Mucosa of descending colon (tissue), 3 donors: ENCODE measurements around the gene NARS2. TPM values are rescaled to one million over a fixed set of nuclear protein-coding genes. Genes with fewer than 3 reads are reported as not detected.

ENCODE experiments used
- ATAC-seq: fragments of 200-7000 bp; cut with Tn5 transposase; one replicate; pipeline ENCODE4 v1.9.1; 2020; ENCODE audit warnings: mild to moderate bottlenecking, moderate library complexity
- DNase-seq, 3 donors: peaks; one replicate each; pipeline ENCODE4 v3.0.0-alpha.2; 2020
- H3K36me3 ChIP-seq: fragments of 200-600 bp; one replicate; pipeline ENCODE4 v1.8.0; 2021; ENCODE audit warnings: low read depth, mild to moderate bottlenecking
- H3K4me1 ChIP-seq: fragments of 200-600 bp; one replicate; pipeline ENCODE4 v1.8.0; 2021; ENCODE audit warnings: low read depth, mild to moderate bottlenecking
- H3K4me3 ChIP-seq: fragments of 200-600 bp; one replicate; pipeline ENCODE4 v1.8.0; 2021; ENCODE audit warnings: mild to moderate bottlenecking
- H3K9me3 ChIP-seq: fragments of 200-600 bp; one replicate; pipeline ENCODE4 v1.8.0; 2021; ENCODE audit warnings: mild to moderate bottlenecking
- CTCF ChIP-seq: fragments of 200-600 bp; IDR thresholded peaks from one replicate; pipeline ENCODE4 v1.8.0; 2022; ENCODE audit warnings: antibody characterized with exemption, mild to moderate bottlenecking
- intact Hi-C, 2 donors: fragments of 100-400 bp; cut with DNase I in 1 of 2; cut with micrococcal nuclease in 1 of 2; formaldehyde crosslinking; loops; one replicate each; pipeline versions ENCODE4 v1.11.0 to v1.11.1; 2022; cut with DNase I, micrococcal nuclease
- total RNA-seq, 3 donors: library from RNA; stranded (reverse); fragmentation: NEBNext Ultra II Directional in 2 of 3; extraction: Animal tissue kit (Norgen Biotek cat#: 25700) in 2 of 3; gene quantifications; one replicate each; pipeline versions ENCODE4 v1.2.1 to v1.2.4, GENCODE V29; 2021 to 2023
- donor health status: DM: no; HTN: no; CAD: no; lungs with moderate emphysema.
- donor health status: DM: no; HTN: no; CAD: no.
- donor health status: DM: no; HTN: yes; CAD: no.

Gene NARS2
- total RNA-seq, 3 donors from 2014 or later = 13.1 to 14.0 (median 13.2) TPM

- H3K4me1 ChIP-seq = peaks cover 13% of the 10 kb centered on the region
- DNase-seq = peak; percentile 82 to 91 (median 91)
- intact Hi-C loops = loop anchor here in 1 of 2 donors (5.0 kb wide), 1 partner anchor 146 kb away; no protein-coding TSS in a partner anchor
- H3K9me3 ChIP-seq = no peaks in the 10 kb centered on the region
- TF ChIP-seq CTCF = peak; percentile 38
- H3K4me3 ChIP-seq = peak overlapping the region; percentile 62
- ATAC-seq = peak; percentile 71
- H3K36me3 ChIP-seq = no peaks in the 10 kb centered on the region
Measured at GRCh38 chr11:78416285-78417174, 158.1 kb downstream of the NARS2 start.

- Histone ChIP-seq H3K4me3 (no peak overlapping the region), H3K9me3 (peaks cover 1% of the 10 kb centered on the region), H3K4me1 (peaks cover 13% of the 10 kb centered on the region), H3K36me3 (no peaks in the 10 kb centered on the region)
- intact Hi-C loops = loop anchor here in 1 of 2 donors (5.0 kb wide), 1 partner anchor 147 kb away; no protein-coding TSS in a partner anchor
- ATAC-seq (no peak), DNase-seq (no peak)
- no peak for TF ChIP-seq CTCF
Measured at GRCh38 chr11:78415338-78415737, 159.3 kb downstream of the NARS2 start.

GRCh38 chr11:78414321-78415051, 160.2 kb downstream of the NARS2 start:
- H3K36me3 ChIP-seq = no peaks in the 10 kb centered on the region
- ATAC-seq (no peak), DNase-seq (no peak)
- peaks cover 9% of the 10 kb centered on the region for H3K4me1 ChIP-seq
- peak; percentile 28 for TF ChIP-seq CTCF
- peaks cover 9% of the 10 kb centered on the region for H3K9me3 ChIP-seq
- H3K4me3 ChIP-seq = no peak overlapping the region
- intact Hi-C loops = loop anchor here in 1 of 2 donors (5.0 kb wide), 1 partner anchor 148 kb away; no protein-coding TSS in a partner anchor

GRCh38 chr11:78408619-78409018, 166.0 kb downstream of the NARS2 start:
- DNase-seq = no peak
- no peak for TF ChIP-seq CTCF
- peaks cover 9% of the 10 kb centered on the region for H3K9me3 ChIP-seq
- H3K36me3 ChIP-seq = no peaks in the 10 kb centered on the region
- intact Hi-C loops = no loop called here
- H3K4me1 ChIP-seq = no peaks in the 10 kb centered on the region
- no peak overlapping the region for H3K4me3 ChIP-seq
- ATAC-seq = no peak

- Histone ChIP-seq H3K4me1 (no peaks in the 10 kb centered on the region), H3K9me3 (peaks cover 9% of the 10 kb centered on the region), H3K36me3 (no peaks in the 10 kb centered on the region), H3K4me3 (no peak overlapping the region)
- DNase-seq (no peak), ATAC-seq (no peak)
- TF ChIP-seq CTCF = no peak
- intact Hi-C loops = no loop called here
Measured at GRCh38 chr11:78406568-78407196, 168.0 kb downstream of the NARS2 start.
